HepG2 (cell line): ENCODE measurements around the gene RILP. TPM values are rescaled to one million over a fixed set of nuclear protein-coding genes. Genes with fewer than 3 reads are reported as not detected.

ENCODE experiments used
- BCL6 ChIP-seq: IDR thresholded peaks from 2 replicates; pipeline ENCODE4 v1.6.1; 2016; ENCODE audit warnings: missing genetic modification reagents, missing compliant biosample characterization
- ELF4 ChIP-seq: sonication (generic); formaldehyde crosslinking; IDR thresholded peaks from 2 replicates; pipeline ENCODE4 v1.5.0; 2020; ENCODE audit warnings: missing genetic modification reagents, mild to moderate bottlenecking, moderate library complexity, borderline replicate concordance
- KLF12 ChIP-seq: sonication (generic); formaldehyde crosslinking; IDR thresholded peaks from 2 replicates; pipeline ENCODE4 v1.4.0; 2020; ENCODE audit warnings: missing genetic modification reagents, borderline replicate concordance
- MED13 ChIP-seq: sonication (generic); formaldehyde crosslinking; IDR thresholded peaks from 2 replicates; pipeline ENCODE4 v1.5.0; 2020; ENCODE audit warnings: missing genetic modification reagents
- NAIF1 ChIP-seq: sonication (generic); formaldehyde crosslinking; IDR thresholded peaks from 2 replicates; pipeline ENCODE4 v1.5.0; 2020; ENCODE audit warnings: mild to moderate bottlenecking, missing genetic modification reagents, borderline replicate concordance
- ZFP37 ChIP-seq: sonication (generic); formaldehyde crosslinking; IDR thresholded peaks from 2 replicates; pipeline ENCODE4 v1.4.0; 2020; ENCODE audit warnings: missing genetic modification reagents, borderline replicate concordance
- ZMYM3 ChIP-seq: sonication (generic); formaldehyde crosslinking; IDR thresholded peaks from 2 replicates; pipeline ENCODE4 v1.5.1; 2020; ENCODE audit warnings: mild to moderate bottlenecking, missing genetic modification reagents
- ZNF253 ChIP-seq: sonication (generic); formaldehyde crosslinking; IDR thresholded peaks from 2 replicates; pipeline ENCODE4 v1.8.0; 2022; ENCODE audit warnings: mild to moderate bottlenecking, missing genetic modification reagents, borderline replicate concordance
- ZNF672 ChIP-seq: sonication (generic); formaldehyde crosslinking; IDR thresholded peaks from 2 replicates; pipeline ENCODE4 v1.8.1; 2022; ENCODE audit warnings: missing genetic modification reagents
- ZNF674 ChIP-seq: sonication (generic); formaldehyde crosslinking; IDR thresholded peaks from 2 replicates; pipeline ENCODE4 v1.5.0; 2020; ENCODE audit warnings: low read depth, mild to moderate bottlenecking, missing genetic modification reagents
- ZNF839 ChIP-seq: sonication (generic); formaldehyde crosslinking; IDR thresholded peaks from 2 replicates; pipeline ENCODE4 v1.4.0; 2020; ENCODE audit warnings: missing genetic modification reagents, mild to moderate bottlenecking, borderline replicate concordance
- ZSCAN30 ChIP-seq: sonication (generic); formaldehyde crosslinking; IDR thresholded peaks from 2 replicates; pipeline ENCODE4 v1.5.0; 2020; ENCODE audit warnings: mild to moderate bottlenecking, missing genetic modification reagents
- polyA plus RNA-seq, 8 experiments: library from polyadenylated mRNA; depleted of rRNA in 3 of 8; stranded (reverse) in 7 of 8; unstranded in 1 of 8; fragments of >200 nt; fragmentation: Illumina TruSeq in 4 of 8; extraction: Trizol in 4 of 8; gene quantifications; 2 replicates each; pipeline versions ENCODE4 v1.2.1 to v1.2.3, GENCODE V29; 2011 to 2016; ENCODE audit warnings: low read depth in 4 of 8, missing spikeins in 1 of 8, mixed read lengths in 1 of 8; ENCODE audit not compliant: insufficient read depth in 1 of 8
- total RNA-seq, 5 experiments: library from RNA; depleted of rRNA; stranded (reverse); fragments of >200 nt; fragmentation: Illumina TruSeq; extraction: Trizol; gene quantifications; 2 replicates each; pipeline ENCODE4 v1.2.3, GENCODE V29; 2016; ENCODE audit warnings: low read depth in 1 of 5
- TF ChIP-seq, protein P1 (sequence below): IDR thresholded peaks from 2 replicates; pipeline ENCODE4 v1.6.1; 2016; ENCODE audit warnings: low read depth, control low read depth
- TF ChIP-seq, protein P2 (sequence below): sonication (generic); formaldehyde crosslinking; IDR thresholded peaks from 2 replicates; pipeline ENCODE4 v1.8.0; 2022; ENCODE audit warnings: missing genetic modification reagents, mild to moderate bottlenecking, borderline replicate concordance
- TF ChIP-seq, protein P3 (sequence below): sonication (generic); formaldehyde crosslinking; IDR thresholded peaks from 2 replicates; pipeline ENCODE4 v1.4.0; 2020; ENCODE audit warnings: mild to moderate bottlenecking, missing genetic modification reagents
- TF ChIP-seq, protein P4 (sequence below): sonication (generic); formaldehyde crosslinking; IDR thresholded peaks from 2 replicates; pipeline ENCODE4 v1.8.0; 2022; ENCODE audit warnings: missing genetic modification reagents, low read depth, mild to moderate bottlenecking, borderline replicate concordance

RILP gene
- total and polyA plus RNA-seq, 2 of the 13 experiments (the other 11 are each of a cell fraction or from before 2014, with no cell fraction given): 6.6 to 8.1 TPM

DNA sequence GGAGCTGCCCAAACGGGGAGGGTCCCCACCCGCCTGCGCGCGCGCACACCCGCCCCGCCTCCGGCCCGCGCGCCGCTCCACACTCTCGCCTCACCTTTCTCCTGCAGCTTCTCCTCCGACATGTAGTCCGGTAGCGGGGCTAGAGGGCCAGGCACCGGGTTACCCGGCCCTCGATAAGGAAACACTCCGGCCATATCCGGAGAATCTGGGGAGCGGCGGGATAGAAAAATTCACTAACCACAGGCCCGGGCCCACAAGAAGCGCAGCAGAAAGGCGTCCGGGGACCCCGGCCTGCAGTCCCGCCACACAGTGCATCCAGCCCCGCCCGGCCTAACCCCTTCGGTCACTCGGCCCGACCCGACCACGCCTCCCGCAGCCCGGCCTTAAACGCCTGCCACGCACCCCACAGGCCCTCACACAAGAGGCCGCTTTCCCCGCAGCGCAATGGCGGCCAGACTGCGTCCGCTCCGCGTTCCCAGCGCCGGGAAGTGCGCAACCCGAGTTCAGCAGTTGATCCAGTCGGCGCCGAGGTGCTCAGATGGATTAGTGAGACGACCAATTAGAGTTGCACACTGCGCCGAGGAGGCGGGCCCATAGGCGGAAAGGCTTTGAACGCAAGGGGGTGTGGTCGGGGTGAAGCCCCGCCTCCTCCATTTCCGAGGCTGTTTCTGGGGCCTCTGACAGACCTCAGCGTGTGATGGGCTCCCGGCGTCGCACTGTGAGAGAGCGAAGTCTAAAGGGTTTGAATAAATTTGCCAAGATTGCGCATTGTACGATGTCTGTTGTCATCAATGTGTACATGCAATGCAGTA, 34.9 kb upstream of the RILP start, which contains the start of gene PRPF8 (continued):
- TF ChIP-seq ZSCAN30 (CRISPR knock-in tag) (no peak), KLF12 (no peak), ZNF672 (CRISPR knock-in tag) (no peak), ZMYM3 (CRISPR knock-in tag) (no peak; the same call in 1 of the 2 replicates), ZNF839 (no peak), ELF4 (no peak), BCL6 (peak; percentile 30; the same call in 1 of the 2 replicates), ZFP37 (CRISPR knock-in tag) (no peak), ZNF253 (no peak), NAIF1 (CRISPR knock-in tag) (peak; percentile 97), MED13 (CRISPR knock-in tag) (0 out of 2 replicates have a peak, but pooled peaks have one; percentile 10), ZNF674 (CRISPR knock-in tag) (no peak)
- TF ChIP-seq, protein P1, sequence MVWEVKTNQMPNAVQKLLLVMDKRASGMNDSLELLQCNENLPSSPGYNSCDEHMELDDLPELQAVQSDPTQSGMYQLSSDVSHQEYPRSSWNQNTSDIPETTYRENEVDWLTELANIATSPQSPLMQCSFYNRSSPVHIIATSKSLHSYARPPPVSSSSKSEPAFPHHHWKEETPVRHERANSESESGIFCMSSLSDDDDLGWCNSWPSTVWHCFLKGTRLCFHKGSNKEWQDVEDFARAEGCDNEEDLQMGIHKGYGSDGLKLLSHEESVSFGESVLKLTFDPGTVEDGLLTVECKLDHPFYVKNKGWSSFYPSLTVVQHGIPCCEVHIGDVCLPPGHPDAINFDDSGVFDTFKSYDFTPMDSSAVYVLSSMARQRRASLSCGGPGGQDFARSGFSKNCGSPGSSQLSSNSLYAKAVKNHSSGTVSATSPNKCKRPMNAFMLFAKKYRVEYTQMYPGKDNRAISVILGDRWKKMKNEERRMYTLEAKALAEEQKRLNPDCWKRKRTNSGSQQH: peak; percentile 81
- TF ChIP-seq, protein P2, sequence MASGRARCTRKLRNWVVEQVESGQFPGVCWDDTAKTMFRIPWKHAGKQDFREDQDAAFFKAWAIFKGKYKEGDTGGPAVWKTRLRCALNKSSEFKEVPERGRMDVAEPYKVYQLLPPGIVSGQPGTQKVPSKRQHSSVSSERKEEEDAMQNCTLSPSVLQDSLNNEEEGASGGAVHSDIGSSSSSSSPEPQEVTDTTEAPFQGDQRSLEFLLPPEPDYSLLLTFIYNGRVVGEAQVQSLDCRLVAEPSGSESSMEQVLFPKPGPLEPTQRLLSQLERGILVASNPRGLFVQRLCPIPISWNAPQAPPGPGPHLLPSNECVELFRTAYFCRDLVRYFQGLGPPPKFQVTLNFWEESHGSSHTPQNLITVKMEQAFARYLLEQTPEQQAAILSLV (CRISPR knock-in tag): no peak; the same call in 1 of the 2 replicates
- TF ChIP-seq, protein P3, sequence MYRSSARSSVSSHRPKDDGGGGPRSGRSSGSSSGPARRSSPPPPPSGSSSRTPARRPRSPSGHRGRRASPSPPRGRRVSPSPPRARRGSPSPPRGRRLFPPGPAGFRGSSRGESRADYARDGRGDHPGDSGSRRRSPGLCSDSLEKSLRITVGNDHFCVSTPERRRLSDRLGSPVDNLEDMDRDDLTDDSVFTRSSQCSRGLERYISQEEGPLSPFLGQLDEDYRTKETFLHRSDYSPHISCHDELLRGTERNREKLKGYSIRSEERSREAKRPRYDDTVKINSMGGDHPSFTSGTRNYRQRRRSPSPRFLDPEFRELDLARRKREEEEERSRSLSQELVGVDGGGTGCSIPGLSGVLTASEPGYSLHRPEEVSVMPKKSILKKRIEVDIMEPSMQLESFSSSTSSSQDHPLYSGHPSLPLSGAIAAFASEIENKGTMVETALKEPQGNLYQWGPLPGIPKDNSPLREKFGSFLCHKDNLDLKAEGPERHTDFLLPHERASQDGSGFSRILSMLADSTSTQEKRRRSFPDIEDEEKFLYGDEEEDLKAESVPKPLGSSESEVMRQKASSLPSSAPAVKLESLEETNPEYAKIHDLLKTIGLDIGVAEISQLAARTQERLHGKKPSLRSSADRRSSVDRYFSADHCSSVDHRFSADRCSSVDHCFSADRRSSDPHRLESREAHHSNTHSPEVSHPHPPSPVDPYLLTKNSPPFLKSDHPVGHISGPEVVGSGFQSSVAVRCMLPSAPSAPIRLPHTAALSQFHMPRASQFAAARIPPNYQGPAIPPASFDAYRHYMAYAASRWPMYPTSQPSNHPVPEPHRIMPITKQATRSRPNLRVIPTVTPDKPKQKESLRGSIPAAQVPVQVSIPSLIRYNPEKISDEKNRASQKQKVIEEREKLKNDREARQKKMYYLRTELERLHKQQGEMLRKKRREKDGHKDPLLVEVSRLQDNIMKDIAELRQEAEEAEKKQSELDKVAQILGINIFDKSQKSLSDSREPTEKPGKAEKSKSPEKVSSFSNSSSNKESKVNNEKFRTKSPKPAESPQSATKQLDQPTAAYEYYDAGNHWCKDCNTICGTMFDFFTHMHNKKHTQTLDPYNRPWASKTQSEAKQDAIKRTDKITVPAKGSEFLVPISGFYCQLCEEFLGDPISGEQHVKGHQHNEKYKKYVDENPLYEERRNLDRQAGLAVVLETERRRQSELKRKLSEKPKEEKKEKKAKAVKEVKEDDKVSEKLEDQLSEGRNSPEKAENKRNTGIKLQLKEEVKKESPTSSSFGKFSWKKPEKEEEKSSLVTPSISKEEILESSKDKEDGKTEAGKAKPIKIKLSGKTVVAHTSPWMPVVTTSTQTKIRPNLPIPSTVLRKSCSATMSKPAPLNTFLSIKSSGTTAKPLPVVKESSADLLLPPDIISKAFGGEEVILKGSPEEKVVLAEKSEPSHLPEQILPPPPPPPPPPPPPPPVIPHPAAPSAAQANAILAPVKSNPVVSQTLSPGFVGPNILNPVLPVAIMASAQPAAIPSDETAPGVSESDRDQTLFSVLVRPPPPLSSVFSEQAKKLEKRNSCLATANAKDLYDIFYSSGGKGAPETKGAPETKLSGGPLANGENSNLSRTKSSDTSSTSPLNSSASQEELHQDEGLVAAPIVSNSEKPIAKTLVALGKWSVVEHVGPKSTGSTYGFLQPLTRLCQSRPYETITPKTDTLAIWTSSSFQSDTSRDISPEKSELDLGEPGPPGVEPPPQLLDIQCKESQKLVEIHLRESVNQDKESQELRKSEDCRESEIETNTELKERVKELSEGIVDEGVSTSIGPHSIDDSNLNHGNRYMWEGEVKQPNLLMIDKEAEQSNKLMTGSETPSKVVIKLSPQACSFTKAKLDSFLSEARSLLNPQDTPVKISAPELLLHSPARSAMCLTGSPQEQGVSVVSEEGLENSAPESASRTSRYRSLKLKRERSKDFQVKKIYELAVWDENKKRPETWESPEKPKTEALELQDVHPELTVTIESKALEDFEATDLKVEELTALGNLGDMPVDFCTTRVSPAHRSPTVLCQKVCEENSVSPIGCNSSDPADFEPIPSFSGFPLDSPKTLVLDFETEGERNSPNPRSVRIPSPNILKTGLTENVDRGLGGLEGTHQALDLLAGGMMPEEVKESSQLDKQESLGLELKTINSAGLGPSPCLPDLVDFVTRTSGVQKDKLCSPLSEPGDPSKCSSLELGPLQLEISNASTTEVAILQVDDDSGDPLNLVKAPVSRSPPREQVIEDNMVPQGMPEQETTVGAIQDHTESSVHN: no peak
- TF ChIP-seq, protein P4, sequence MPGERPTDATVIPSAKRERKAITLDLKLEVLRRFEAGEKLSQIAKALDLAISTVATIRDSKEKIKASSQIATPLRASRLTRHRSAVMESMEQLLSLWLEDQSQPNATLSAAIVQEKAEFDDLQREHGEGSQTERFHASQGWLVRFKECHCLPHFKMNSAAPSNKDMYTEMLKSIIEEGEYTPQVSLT (CRISPR knock-in tag): no peak
